KOPT-K1 (cell line): ENCODE results near the gene TGM6.

ENCODE experiments used
- H3K27ac ChIP-seq: fragments of 200-600 bp; sonication (generic); 2 replicates; pipeline ENCODE4 v1.5.1; 2016; ENCODE audit warnings: antibody characterized with exemption, mild to moderate bottlenecking, low read depth, low read length; ENCODE audit not compliant: poor library complexity, severe bottlenecking
- H3K36me3 ChIP-seq: fragments of 200-600 bp; sonication (generic); 2 replicates; pipeline ENCODE4 v1.5.1; 2017; ENCODE audit warnings: antibody characterized with exemption, mild to moderate bottlenecking, low read length, moderate library complexity; ENCODE audit not compliant: insufficient read depth
- H3K9me3 ChIP-seq: fragments of 200-600 bp; sonication (generic); 2 replicates; pipeline ENCODE4 v1.5.1; 2017; ENCODE audit warnings: antibody characterized with exemption, low read length, mild to moderate bottlenecking; ENCODE audit not compliant: insufficient read depth, poor library complexity, severe bottlenecking

TGM6 gene

GRCh38 chr20:2380601-2381000 is at the start of gene TGM6:
Gene TGM6, plus strand, starts transcription at chr20:2380901. Its CDS starts 68 bp downstream, at chr20:2380969.
- Histone ChIP-seq H3K27ac (no peak within 1 kb of the TSS), H3K9me3 (no peaks in the 10 kb centered on the region), H3K36me3 (no peaks in the 10 kb centered on the region)

- no peak overlapping the region for H3K27ac ChIP-seq
- no peaks in the 10 kb centered on the region for H3K9me3 ChIP-seq
- H3K36me3 ChIP-seq, result no peaks in the 10 kb centered on the region
These were observed 49.6 kb upstream of the TGM6 start for GRCh38 chr20:2331106-2331505.

DNA sequence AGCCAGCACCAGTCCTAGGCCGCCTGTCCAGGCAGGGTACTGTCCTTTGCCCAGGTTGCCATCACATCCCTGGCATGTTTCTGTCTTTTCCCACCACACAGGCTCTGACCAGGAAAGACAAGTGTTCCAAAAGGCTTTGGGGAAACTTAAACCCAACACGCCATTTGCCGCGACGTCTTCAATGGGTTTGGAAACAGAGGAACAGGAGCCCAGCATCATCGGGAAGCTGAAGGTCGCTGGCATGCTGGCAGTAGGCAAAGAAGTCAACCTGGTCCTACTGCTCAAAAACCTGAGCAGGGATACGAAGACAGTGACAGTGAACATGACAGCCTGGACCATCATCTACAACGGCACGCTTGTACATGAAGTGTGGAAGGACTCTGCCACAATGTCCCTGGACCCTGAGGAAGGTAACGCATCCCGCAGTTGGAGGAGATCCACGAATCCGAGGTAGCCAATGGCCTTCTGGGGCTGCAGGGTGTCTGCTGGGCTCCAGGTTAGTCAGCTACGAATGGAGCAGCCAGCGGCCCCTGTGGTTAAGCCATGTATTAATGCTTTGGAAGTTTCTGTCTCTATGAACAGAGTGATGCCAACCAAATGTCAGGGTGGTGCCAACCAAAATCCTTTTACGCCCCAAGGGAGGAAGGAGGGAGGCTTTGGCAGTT is 48.7 kb upstream of the TGM6 start:
- Histone ChIP-seq H3K27ac (no peak overlapping the region), H3K9me3 (no peaks in the 10 kb centered on the region), H3K36me3 (no peaks in the 10 kb centered on the region)

GRCh38 chr20:2332711-2333110 is 48.0 kb upstream of the TGM6 start:
- Histone ChIP-seq H3K27ac (no peak overlapping the region), H3K9me3 (no peaks in the 10 kb centered on the region), H3K36me3 (no peaks in the 10 kb centered on the region)

- Histone ChIP-seq H3K9me3 (no peaks in the 10 kb centered on the region), H3K27ac (no peak overlapping the region), H3K36me3 (no peaks in the 10 kb centered on the region)
These were observed 46.9 kb upstream of the TGM6 start for GRCh38 chr20:2333821-2334220.

DNA sequence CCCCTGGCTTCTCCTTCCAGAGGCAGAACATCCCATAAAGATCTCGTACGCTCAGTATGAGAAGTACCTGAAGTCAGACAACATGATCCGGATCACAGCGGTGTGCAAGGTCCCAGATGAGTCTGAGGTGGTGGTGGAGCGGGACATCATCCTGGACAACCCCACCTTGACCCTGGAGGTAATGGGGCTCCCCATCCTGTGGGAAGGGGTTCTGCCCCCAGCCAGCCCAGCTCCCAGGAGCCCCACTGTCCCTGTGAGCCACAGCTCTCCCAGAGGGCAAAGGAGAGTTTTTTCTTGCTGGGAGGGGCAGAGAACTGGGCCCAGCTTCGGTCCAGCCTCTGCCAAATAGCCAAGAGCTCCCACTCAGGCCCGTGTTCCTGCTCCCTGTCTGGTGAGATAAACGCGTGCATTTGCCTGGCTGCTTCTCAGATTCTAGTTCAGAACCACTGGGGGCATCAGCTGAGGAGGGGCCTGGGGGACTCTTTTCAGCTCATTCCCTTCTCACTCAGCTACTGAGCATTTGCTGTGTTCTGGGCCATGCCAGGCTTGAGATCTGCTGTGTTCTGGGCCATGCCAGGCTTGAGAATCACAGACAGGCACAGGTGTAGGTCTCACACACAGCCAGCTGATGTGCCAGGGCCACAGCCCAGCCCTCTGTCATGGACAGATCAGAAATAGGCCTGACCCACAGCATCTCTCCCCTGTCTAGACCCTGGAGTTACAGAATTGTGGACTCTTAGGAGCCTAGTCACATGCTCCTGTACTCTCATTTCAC is 45.4 kb upstream of the TGM6 start:
- no peak overlapping the region for H3K27ac ChIP-seq
- H3K36me3 ChIP-seq, result no peaks in the 10 kb centered on the region
- no peaks in the 10 kb centered on the region for H3K9me3 ChIP-seq

- H3K9me3 ChIP-seq, result no peaks in the 10 kb centered on the region
- no peak overlapping the region for H3K27ac ChIP-seq
- H3K36me3 ChIP-seq, result no peaks in the 10 kb centered on the region
These were observed 44.2 kb upstream of the TGM6 start for GRCh38 chr20:2336471-2336870.

DNA sequence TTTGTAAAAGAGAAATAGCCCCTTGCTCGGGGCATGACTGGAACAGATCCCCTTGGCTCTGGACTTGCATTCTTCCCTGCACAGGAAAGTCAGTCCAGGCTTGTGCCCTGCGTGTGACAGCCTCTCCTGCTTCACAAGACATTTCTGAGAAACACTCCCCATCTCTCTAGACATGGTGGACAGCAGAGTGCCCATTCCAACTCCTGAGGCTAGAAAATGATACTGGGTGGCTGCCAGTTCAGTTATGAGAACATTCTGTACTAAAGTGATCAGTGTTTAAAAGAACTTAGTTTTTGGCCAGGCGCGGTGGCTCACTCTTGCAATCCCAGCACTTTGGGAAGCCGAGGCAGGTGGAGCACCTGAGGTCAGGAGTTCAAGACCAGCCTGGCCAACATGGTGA is 43.6 kb upstream of the TGM6 start:
- H3K36me3 ChIP-seq, result no peaks in the 10 kb centered on the region
- no peaks in the 10 kb centered on the region for H3K9me3 ChIP-seq
- H3K27ac ChIP-seq, result no peak overlapping the region

- Histone ChIP-seq H3K36me3 (no peaks in the 10 kb centered on the region), H3K9me3 (no peaks in the 10 kb centered on the region), H3K27ac (no peak overlapping the region)
These were observed 42.2 kb upstream of the TGM6 start for GRCh38 chr20:2338411-2339066.

GRCh38 chr20:2340136-2340535 is 40.6 kb upstream of the TGM6 start:
- Histone ChIP-seq H3K9me3 (no peaks in the 10 kb centered on the region), H3K27ac (no peak overlapping the region), H3K36me3 (no peaks in the 10 kb centered on the region)

- Histone ChIP-seq H3K36me3 (no peaks in the 10 kb centered on the region), H3K27ac (no peak overlapping the region), H3K9me3 (no peaks in the 10 kb centered on the region)
These were observed 39.9 kb upstream of the TGM6 start for GRCh38 chr20:2340823-2341222.

DNA sequence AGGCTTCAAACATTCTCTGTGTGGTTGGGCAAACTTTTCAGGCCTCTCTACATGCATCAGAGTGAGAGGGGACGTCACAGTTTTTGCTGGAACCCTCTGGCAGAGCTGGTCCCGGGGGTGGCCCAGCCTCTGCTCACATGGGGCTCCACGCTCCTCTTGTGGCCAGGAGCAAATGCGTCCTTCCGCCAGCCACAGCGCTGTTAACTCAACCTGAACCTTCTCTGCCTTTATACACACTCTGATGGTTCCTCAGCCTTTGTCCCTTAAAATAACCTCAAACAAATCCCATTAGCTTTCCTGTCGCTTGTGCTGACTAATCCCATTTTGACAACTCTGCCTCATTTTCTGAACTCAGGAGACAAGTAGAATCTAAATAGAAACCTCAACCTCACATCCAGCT is 39.4 kb upstream of the TGM6 start:
- H3K27ac ChIP-seq, result no peak overlapping the region
- H3K36me3 ChIP-seq, result no peaks in the 10 kb centered on the region
- no peaks in the 10 kb centered on the region for H3K9me3 ChIP-seq

GRCh38 chr20:2342243-2342642 is 38.5 kb upstream of the TGM6 start:
- Histone ChIP-seq H3K27ac (no peak overlapping the region), H3K36me3 (no peaks in the 10 kb centered on the region), H3K9me3 (peaks cover 1% of the 10 kb centered on the region)

GRCh38 chr20:2346188-2346587 is 34.5 kb upstream of the TGM6 start:
- H3K27ac ChIP-seq, result no peak overlapping the region
- H3K36me3 ChIP-seq, result no peaks in the 10 kb centered on the region

GRCh38 chr20:2348336-2348735 is 32.4 kb upstream of the TGM6 start:
- H3K9me3 ChIP-seq, result peaks cover 6% of the 10 kb centered on the region
- H3K27ac ChIP-seq, result no peak overlapping the region
- no peaks in the 10 kb centered on the region for H3K36me3 ChIP-seq

More at GRCh38 chr20:2346188-2346587, 34.5 kb upstream of the TGM6 start:
- peaks cover 6% of the 10 kb centered on the region for H3K9me3 ChIP-seq
